Measurements from ENCODE around the gene ZNF717. TPM values are rescaled to one million over a fixed set of nuclear protein-coding genes. Genes with fewer than 3 reads are reported as not detected.

ZNF717 gene
- total and polyA plus RNA-seq, 2 of the 8 experiments (the other 6 are each of a cell fraction or from before 2014, with no cell fraction given), result 14.2 TPM; not detected in 1

DNA sequence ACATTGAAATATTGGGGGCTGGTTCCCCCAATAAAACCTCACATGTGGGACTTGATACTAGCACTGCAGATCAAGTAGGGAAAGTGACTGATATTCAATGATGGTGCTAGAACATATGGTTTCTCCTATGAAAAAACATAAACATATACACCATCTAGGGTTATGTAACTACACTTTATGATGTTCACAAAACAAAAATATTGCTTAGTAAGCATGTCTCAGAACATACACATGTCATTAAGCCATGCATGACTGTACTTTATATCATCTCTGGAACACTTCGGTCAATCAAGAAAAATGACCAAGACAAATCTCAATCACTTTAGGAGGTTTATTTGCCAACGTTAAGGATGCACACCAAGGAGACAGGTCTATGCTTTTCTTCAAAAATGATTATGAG, 57.4 kb downstream of the ZNF717 start (continued):
- TF ChIP-seq, protein P1, sequence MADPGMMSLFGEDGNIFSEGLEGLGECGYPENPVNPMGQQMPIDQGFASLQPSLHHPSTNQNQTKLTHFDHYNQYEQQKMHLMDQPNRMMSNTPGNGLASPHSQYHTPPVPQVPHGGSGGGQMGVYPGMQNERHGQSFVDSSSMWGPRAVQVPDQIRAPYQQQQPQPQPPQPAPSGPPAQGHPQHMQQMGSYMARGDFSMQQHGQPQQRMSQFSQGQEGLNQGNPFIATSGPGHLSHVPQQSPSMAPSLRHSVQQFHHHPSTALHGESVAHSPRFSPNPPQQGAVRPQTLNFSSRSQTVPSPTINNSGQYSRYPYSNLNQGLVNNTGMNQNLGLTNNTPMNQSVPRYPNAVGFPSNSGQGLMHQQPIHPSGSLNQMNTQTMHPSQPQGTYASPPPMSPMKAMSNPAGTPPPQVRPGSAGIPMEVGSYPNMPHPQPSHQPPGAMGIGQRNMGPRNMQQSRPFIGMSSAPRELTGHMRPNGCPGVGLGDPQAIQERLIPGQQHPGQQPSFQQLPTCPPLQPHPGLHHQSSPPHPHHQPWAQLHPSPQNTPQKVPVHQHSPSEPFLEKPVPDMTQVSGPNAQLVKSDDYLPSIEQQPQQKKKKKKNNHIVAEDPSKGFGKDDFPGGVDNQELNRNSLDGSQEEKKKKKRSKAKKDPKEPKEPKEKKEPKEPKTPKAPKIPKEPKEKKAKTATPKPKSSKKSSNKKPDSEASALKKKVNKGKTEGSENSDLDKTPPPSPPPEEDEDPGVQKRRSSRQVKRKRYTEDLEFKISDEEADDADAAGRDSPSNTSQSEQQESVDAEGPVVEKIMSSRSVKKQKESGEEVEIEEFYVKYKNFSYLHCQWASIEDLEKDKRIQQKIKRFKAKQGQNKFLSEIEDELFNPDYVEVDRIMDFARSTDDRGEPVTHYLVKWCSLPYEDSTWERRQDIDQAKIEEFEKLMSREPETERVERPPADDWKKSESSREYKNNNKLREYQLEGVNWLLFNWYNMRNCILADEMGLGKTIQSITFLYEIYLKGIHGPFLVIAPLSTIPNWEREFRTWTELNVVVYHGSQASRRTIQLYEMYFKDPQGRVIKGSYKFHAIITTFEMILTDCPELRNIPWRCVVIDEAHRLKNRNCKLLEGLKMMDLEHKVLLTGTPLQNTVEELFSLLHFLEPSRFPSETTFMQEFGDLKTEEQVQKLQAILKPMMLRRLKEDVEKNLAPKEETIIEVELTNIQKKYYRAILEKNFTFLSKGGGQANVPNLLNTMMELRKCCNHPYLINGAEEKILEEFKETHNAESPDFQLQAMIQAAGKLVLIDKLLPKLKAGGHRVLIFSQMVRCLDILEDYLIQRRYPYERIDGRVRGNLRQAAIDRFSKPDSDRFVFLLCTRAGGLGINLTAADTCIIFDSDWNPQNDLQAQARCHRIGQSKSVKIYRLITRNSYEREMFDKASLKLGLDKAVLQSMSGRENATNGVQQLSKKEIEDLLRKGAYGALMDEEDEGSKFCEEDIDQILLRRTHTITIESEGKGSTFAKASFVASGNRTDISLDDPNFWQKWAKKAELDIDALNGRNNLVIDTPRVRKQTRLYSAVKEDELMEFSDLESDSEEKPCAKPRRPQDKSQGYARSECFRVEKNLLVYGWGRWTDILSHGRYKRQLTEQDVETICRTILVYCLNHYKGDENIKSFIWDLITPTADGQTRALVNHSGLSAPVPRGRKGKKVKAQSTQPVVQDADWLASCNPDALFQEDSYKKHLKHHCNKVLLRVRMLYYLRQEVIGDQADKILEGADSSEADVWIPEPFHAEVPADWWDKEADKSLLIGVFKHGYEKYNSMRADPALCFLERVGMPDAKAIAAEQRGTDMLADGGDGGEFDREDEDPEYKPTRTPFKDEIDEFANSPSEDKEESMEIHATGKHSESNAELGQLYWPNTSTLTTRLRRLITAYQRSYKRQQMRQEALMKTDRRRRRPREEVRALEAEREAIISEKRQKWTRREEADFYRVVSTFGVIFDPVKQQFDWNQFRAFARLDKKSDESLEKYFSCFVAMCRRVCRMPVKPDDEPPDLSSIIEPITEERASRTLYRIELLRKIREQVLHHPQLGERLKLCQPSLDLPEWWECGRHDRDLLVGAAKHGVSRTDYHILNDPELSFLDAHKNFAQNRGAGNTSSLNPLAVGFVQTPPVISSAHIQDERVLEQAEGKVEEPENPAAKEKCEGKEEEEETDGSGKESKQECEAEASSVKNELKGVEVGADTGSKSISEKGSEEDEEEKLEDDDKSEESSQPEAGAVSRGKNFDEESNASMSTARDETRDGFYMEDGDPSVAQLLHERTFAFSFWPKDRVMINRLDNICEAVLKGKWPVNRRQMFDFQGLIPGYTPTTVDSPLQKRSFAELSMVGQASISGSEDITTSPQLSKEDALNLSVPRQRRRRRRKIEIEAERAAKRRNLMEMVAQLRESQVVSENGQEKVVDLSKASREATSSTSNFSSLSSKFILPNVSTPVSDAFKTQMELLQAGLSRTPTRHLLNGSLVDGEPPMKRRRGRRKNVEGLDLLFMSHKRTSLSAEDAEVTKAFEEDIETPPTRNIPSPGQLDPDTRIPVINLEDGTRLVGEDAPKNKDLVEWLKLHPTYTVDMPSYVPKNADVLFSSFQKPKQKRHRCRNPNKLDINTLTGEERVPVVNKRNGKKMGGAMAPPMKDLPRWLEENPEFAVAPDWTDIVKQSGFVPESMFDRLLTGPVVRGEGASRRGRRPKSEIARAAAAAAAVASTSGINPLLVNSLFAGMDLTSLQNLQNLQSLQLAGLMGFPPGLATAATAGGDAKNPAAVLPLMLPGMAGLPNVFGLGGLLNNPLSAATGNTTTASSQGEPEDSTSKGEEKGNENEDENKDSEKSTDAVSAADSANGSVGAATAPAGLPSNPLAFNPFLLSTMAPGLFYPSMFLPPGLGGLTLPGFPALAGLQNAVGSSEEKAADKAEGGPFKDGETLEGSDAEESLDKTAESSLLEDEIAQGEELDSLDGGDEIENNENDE (IDR thresholded peaks at IDR 0.05; ENCODE audit: insufficient replicate concordance, low read length), result no peak
- TF ChIP-seq KDM4A (IDR thresholded peaks at IDR 0.05; ENCODE audit: low read depth, low read length, severe bottlenecking) (no peak), FOSL1 (IDR thresholded peaks at IDR 0.05; ENCODE audit: insufficient read depth, low read depth, low read length) (no peak), EGR1 (IDR thresholded peaks at IDR 0.05; ENCODE audit: borderline replicate concordance, low read depth, low read length) (no peak)

Measured in H1 (cell line).